Measurements from ENCODE around the gene TMEM273. TPM values are rescaled to one million over a fixed set of nuclear protein-coding genes. Genes with fewer than 3 reads are reported as not detected.

The TMEM273 gene
- total RNA-seq, 1 experiment from 2014 or later, result 0.09 TPM

DNA sequence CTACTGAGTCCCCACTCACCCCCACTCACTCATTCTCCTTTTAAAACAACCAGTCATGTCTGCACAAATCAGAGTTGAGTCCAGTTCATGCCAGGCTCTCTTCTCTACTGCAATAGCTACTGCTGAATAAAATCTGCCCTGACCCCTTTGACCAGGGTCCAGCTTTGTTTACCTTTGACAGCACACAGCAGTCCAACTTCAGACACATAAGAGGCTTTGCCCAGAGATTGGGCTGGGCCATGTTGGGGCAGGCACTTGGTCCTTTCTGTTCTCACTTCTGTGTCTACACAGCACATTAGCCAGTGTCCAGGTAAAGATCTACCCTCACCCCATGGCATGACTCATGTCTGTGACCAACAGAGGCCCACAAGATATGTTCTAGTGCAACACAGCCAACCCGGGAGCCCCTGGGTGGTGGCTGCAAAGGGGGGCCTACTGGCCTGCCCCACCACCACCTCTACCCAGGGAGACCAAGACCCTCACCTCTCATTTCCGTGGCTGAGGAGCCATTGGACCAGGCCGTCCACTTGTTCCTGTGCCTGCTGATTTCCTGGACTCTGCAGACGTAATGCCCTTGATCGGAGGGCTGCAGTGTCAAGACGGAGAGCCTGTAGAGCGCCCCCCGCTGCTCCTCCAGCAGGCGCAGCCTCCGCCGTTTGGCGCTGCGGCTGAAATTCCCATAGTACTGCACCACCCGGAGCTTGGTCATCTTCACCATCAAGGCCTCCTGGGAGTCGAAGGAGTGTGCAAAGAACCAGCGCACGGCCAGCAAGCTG is 80.9 kb downstream of the TMEM273 start:
- POLR2A ChIA-PET, result no interaction called here
- DNase-seq (ENCODE audit: low spot score), result no peak
- Mint-ChIP-seq H3K4me3 (no peak overlapping the region), H3K9me3 (no peaks in the 10 kb centered on the region), H3K27ac (no peak overlapping the region), H3K36me3 (no peaks in the 10 kb centered on the region), H3K4me1 (0 out of 2 replicates have a peak, but pooled peaks cover 3% of the 10 kb centered on the region), H3K27me3 (ENCODE audit: low read depth) (no peaks in the 10 kb centered on the region; the same call in 1 of the 2 replicates)
- TF ChIP-seq SP1 (CRISPR knock-in tag; conservative IDR thresholded peaks at IDR 0.05) (no peak), RORB (CRISPR knock-in tag; IDR thresholded peaks at IDR 0.05) (no peak), GTF2I (CRISPR knock-in tag; conservative IDR thresholded peaks at IDR 0.05) (no peak), OVOL2 (CRISPR knock-in tag; IDR thresholded peaks at IDR 0.05; ENCODE audit: borderline replicate concordance) (no peak), CREB1 (CRISPR knock-in tag; IDR thresholded peaks at IDR 0.05) (no peak), HMGA2 (CRISPR knock-in tag; IDR thresholded peaks at IDR 0.05) (no peak), ATF1 (CRISPR knock-in tag; IDR thresholded peaks at IDR 0.05) (no peak), ZNF416 (CRISPR knock-in tag; IDR thresholded peaks at IDR 0.05) (no peak), ELF4 (CRISPR knock-in tag; IDR thresholded peaks at IDR 0.05; ENCODE audit: low read depth) (no peak), ESRRA (CRISPR knock-in tag; IDR thresholded peaks at IDR 0.05; ENCODE audit: borderline replicate concordance) (no peak), ZNF396 (CRISPR knock-in tag; IDR thresholded peaks at IDR 0.05; ENCODE audit: borderline replicate concordance) (no peak), MYBL2 (CRISPR knock-in tag; IDR thresholded peaks at IDR 0.05) (no peak), EMX1 (CRISPR knock-in tag; IDR thresholded peaks at IDR 0.05) (no peak), CREM (CRISPR knock-in tag; IDR thresholded peaks at IDR 0.05) (no peak), ZMAT4 (CRISPR knock-in tag; IDR thresholded peaks at IDR 0.05) (no peak), ZNF138 (CRISPR knock-in tag; conservative IDR thresholded peaks at IDR 0.05) (no peak), GABPB1 (CRISPR knock-in tag; IDR thresholded peaks at IDR 0.05) (no peak)
- TF ChIP-seq, protein P1, sequence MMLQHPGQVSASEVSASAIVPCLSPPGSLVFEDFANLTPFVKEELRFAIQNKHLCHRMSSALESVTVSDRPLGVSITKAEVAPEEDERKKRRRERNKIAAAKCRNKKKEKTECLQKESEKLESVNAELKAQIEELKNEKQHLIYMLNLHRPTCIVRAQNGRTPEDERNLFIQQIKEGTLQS (CRISPR knock-in tag; conservative IDR thresholded peaks at IDR 0.05), result no peak
- TF ChIP-seq, protein P2, sequence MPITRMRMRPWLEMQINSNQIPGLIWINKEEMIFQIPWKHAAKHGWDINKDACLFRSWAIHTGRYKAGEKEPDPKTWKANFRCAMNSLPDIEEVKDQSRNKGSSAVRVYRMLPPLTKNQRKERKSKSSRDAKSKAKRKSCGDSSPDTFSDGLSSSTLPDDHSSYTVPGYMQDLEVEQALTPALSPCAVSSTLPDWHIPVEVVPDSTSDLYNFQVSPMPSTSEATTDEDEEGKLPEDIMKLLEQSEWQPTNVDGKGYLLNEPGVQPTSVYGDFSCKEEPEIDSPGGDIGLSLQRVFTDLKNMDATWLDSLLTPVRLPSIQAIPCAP (CRISPR knock-in tag; IDR thresholded peaks at IDR 0.05), result no peak
- CTCF ChIA-PET, result no interaction called here
- no peak for ATAC-seq

DNA sequence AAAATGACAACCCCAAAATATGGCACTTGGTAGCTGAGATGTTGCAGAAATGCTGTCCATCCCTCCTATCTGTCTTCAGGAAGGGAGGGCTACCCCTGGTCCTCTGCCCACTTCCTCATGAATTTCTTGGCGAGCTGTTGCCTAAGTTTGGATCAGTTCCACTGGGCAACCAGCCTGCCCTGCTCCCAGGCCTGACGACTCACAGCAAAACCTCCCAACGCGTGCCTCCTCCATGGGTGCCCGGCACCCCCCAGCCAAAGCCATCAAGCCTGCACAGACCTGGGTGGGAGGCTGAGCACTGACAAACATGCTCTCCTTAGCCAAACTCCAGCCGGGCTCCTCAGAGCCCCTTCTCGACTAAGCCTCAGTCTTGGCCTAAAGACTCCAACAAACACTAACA is 81.7 kb downstream of the TMEM273 start:
- Mint-ChIP-seq H3K4me3 (no peak overlapping the region), H3K27me3 (ENCODE audit: low read depth) (no peaks in the 10 kb centered on the region; the same call in 1 of the 2 replicates), H3K36me3 (no peaks in the 10 kb centered on the region), H3K4me1 (0 out of 2 replicates have a peak, but pooled peaks cover 3% of the 10 kb centered on the region), H3K9me3 (peaks cover 3% of the 10 kb centered on the region; the same call in 1 of the 2 replicates), H3K27ac (no peak overlapping the region)
- ChIA-PET POLR2A (no interaction called here), CTCF (no interaction called here)
- no peak for DNase-seq (ENCODE audit: low spot score)
- no peak for ATAC-seq
- TF ChIP-seq ZNF121 (CRISPR knock-in tag; IDR thresholded peaks at IDR 0.05) (no peak), ETV6 (CRISPR knock-in tag; IDR thresholded peaks at IDR 0.05) (no peak), NFE2L1 (CRISPR knock-in tag; IDR thresholded peaks at IDR 0.05) (no peak), SP1 (CRISPR knock-in tag; conservative IDR thresholded peaks at IDR 0.05) (no peak), ERG (CRISPR knock-in tag; IDR thresholded peaks at IDR 0.05) (no peak), ZNF512 (CRISPR knock-in tag; IDR thresholded peaks at IDR 0.05; ENCODE audit: borderline replicate concordance) (no peak), TEAD1 (CRISPR knock-in tag; IDR thresholded peaks at IDR 0.05) (no peak), SOX15 (CRISPR knock-in tag; IDR thresholded peaks at IDR 0.05) (no peak), PRRX2 (CRISPR knock-in tag; IDR thresholded peaks at IDR 0.05) (no peak)
- TF ChIP-seq, protein P3, sequence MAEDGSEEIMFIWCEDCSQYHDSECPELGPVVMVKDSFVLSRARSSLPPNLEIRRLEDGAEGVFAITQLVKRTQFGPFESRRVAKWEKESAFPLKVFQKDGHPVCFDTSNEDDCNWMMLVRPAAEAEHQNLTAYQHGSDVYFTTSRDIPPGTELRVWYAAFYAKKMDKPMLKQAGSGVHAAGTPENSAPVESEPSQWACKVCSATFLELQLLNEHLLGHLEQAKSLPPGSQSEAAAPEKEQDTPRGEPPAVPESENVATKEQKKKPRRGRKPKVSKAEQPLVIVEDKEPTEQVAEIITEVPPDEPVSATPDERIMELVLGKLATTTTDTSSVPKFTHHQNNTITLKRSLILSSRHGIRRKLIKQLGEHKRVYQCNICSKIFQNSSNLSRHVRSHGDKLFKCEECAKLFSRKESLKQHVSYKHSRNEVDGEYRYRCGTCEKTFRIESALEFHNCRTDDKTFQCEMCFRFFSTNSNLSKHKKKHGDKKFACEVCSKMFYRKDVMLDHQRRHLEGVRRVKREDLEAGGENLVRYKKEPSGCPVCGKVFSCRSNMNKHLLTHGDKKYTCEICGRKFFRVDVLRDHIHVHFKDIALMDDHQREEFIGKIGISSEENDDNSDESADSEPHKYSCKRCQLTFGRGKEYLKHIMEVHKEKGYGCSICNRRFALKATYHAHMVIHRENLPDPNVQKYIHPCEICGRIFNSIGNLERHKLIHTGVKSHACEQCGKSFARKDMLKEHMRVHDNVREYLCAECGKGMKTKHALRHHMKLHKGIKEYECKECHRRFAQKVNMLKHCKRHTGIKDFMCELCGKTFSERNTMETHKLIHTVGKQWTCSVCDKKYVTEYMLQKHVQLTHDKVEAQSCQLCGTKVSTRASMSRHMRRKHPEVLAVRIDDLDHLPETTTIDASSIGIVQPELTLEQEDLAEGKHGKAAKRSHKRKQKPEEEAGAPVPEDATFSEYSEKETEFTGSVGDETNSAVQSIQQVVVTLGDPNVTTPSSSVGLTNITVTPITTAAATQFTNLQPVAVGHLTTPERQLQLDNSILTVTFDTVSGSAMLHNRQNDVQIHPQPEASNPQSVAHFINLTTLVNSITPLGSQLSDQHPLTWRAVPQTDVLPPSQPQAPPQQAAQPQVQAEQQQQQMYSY (CRISPR knock-in tag; IDR thresholded peaks at IDR 0.05), result no peak
- TF ChIP-seq, protein P4, sequence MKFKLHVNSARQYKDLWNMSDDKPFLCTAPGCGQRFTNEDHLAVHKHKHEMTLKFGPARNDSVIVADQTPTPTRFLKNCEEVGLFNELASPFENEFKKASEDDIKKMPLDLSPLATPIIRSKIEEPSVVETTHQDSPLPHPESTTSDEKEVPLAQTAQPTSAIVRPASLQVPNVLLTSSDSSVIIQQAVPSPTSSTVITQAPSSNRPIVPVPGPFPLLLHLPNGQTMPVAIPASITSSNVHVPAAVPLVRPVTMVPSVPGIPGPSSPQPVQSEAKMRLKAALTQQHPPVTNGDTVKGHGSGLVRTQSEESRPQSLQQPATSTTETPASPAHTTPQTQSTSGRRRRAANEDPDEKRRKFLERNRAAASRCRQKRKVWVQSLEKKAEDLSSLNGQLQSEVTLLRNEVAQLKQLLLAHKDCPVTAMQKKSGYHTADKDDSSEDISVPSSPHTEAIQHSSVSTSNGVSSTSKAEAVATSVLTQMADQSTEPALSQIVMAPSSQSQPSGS (CRISPR knock-in tag; IDR thresholded peaks at IDR 0.05; ENCODE audit: borderline replicate concordance, low read depth), result no peak
